Measurements from ENCODE around the gene CRACR2A.

CRACR2A gene

GRCh38 chr12:3576891-3577290 lies 176.0 kb downstream of the CRACR2A start:
- no peak for ATAC-seq (ENCODE audit: low read depth)
- TF ChIP-seq CTCF (IDR thresholded peaks at IDR 0.05; ENCODE audit: poor library complexity, severe bottlenecking), result no peak
- no peaks in the 10 kb centered on the region for H3K4me1 ChIP-seq (ENCODE audit: insufficient read depth, poor library complexity, severe bottlenecking)
- no peak for DNase-seq (ENCODE audit: low spot score)
- H3K27me3 ChIP-seq (ENCODE audit: insufficient read depth, poor library complexity, severe bottlenecking), result peaks cover 4% of the 10 kb centered on the region
- no peaks in the 10 kb centered on the region for H3K9me3 ChIP-seq (ENCODE audit: severe bottlenecking)
- H3K4me3 ChIP-seq (ENCODE audit: severe bottlenecking), result no peak overlapping the region
- no peaks in the 10 kb centered on the region for H3K36me3 ChIP-seq (ENCODE audit: low read depth)
- no peak overlapping the region for H3K27ac ChIP-seq (ENCODE audit: poor library complexity, severe bottlenecking)

- Histone ChIP-seq H3K4me3 (ENCODE audit: severe bottlenecking) (no peak overlapping the region), H3K36me3 (ENCODE audit: low read depth) (no peaks in the 10 kb centered on the region), H3K4me1 (ENCODE audit: insufficient read depth, poor library complexity, severe bottlenecking) (no peaks in the 10 kb centered on the region), H3K27me3 (ENCODE audit: insufficient read depth, poor library complexity, severe bottlenecking) (peaks cover 5% of the 10 kb centered on the region), H3K9me3 (ENCODE audit: severe bottlenecking) (no peaks in the 10 kb centered on the region), H3K27ac (ENCODE audit: poor library complexity, severe bottlenecking) (no peak overlapping the region)
- DNase-seq (ENCODE audit: low spot score) (no peak), ATAC-seq (ENCODE audit: low read depth) (no peak)
- TF ChIP-seq CTCF (IDR thresholded peaks at IDR 0.05; ENCODE audit: poor library complexity, severe bottlenecking), result no peak
These were observed 177.9 kb downstream of the CRACR2A start for GRCh38 chr12:3574986-3575385.

- Histone ChIP-seq H3K4me1 (ENCODE audit: insufficient read depth, poor library complexity, severe bottlenecking) (no peaks in the 10 kb centered on the region), H3K4me3 (ENCODE audit: severe bottlenecking) (no peak overlapping the region), H3K27me3 (ENCODE audit: insufficient read depth, poor library complexity, severe bottlenecking) (peaks cover 5% of the 10 kb centered on the region), H3K27ac (ENCODE audit: poor library complexity, severe bottlenecking) (no peak overlapping the region), H3K36me3 (ENCODE audit: low read depth) (no peaks in the 10 kb centered on the region), H3K9me3 (ENCODE audit: severe bottlenecking) (no peaks in the 10 kb centered on the region)
- DNase-seq (ENCODE audit: low spot score) (peak; percentile 14), ATAC-seq (ENCODE audit: low read depth) (no peak)
- TF ChIP-seq CTCF (IDR thresholded peaks at IDR 0.05; ENCODE audit: poor library complexity, severe bottlenecking), result no peak
These were observed 180.3 kb downstream of the CRACR2A start for GRCh38 chr12:3572560-3572959.

- H3K4me3 ChIP-seq (ENCODE audit: severe bottlenecking), result no peak overlapping the region
- DNase-seq (ENCODE audit: low spot score) (no peak), ATAC-seq (ENCODE audit: low read depth) (no peak)
- H3K27ac ChIP-seq (ENCODE audit: poor library complexity, severe bottlenecking), result no peak overlapping the region
- no peak for TF ChIP-seq CTCF (IDR thresholded peaks at IDR 0.05; ENCODE audit: poor library complexity, severe bottlenecking)
- H3K4me1 ChIP-seq (ENCODE audit: insufficient read depth, poor library complexity, severe bottlenecking), result no peaks in the 10 kb centered on the region
- no peaks in the 10 kb centered on the region for H3K9me3 ChIP-seq (ENCODE audit: severe bottlenecking)
- H3K36me3 ChIP-seq (ENCODE audit: low read depth), result no peaks in the 10 kb centered on the region
- peaks cover 5% of the 10 kb centered on the region for H3K27me3 ChIP-seq (ENCODE audit: insufficient read depth, poor library complexity, severe bottlenecking)
These were observed 181.2 kb downstream of the CRACR2A start for GRCh38 chr12:3571724-3572123.

DNA sequence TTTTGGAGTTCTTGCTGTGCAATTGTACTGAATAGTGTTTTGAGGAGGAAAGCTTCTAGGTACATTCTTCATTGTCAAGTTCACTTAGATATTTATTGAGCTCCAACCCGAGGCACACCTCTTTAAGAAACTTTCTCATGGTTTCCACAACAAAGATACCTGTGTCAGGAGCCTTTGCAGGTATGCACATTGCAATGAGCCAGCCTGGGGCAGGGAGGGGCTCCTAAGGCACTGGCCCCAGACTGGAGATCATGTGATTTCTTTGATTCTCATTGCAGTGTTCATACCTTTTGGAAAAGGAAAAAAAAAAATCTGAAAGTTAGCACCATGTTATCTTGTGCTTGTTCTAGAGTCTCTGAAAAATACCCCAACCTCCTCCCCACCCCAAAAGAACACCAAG lies 181.6 kb downstream of the CRACR2A start:
- ATAC-seq (ENCODE audit: low read depth) (no peak), DNase-seq (ENCODE audit: low spot score) (peak; percentile 12)
- Histone ChIP-seq H3K27ac (ENCODE audit: poor library complexity, severe bottlenecking) (no peak overlapping the region), H3K27me3 (ENCODE audit: insufficient read depth, poor library complexity, severe bottlenecking) (peaks cover 5% of the 10 kb centered on the region), H3K36me3 (ENCODE audit: low read depth) (no peaks in the 10 kb centered on the region), H3K4me1 (ENCODE audit: insufficient read depth, poor library complexity, severe bottlenecking) (no peaks in the 10 kb centered on the region), H3K4me3 (ENCODE audit: severe bottlenecking) (no peak overlapping the region), H3K9me3 (ENCODE audit: severe bottlenecking) (no peaks in the 10 kb centered on the region)
- TF ChIP-seq CTCF (IDR thresholded peaks at IDR 0.05; ENCODE audit: poor library complexity, severe bottlenecking), result no peak
